ENCODE results near the gene SENP5.
A peak's percentile ranks its signal among the peaks of the same experiment; 100 is the strongest.

SENP5 gene

GRCh38 chr3:196948442-196949284, 80.9 kb downstream of the SENP5 start:
- TF ChIP-seq, protein P1, sequence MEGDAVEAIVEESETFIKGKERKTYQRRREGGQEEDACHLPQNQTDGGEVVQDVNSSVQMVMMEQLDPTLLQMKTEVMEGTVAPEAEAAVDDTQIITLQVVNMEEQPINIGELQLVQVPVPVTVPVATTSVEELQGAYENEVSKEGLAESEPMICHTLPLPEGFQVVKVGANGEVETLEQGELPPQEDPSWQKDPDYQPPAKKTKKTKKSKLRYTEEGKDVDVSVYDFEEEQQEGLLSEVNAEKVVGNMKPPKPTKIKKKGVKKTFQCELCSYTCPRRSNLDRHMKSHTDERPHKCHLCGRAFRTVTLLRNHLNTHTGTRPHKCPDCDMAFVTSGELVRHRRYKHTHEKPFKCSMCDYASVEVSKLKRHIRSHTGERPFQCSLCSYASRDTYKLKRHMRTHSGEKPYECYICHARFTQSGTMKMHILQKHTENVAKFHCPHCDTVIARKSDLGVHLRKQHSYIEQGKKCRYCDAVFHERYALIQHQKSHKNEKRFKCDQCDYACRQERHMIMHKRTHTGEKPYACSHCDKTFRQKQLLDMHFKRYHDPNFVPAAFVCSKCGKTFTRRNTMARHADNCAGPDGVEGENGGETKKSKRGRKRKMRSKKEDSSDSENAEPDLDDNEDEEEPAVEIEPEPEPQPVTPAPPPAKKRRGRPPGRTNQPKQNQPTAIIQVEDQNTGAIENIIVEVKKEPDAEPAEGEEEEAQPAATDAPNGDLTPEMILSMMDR (IDR thresholded peaks at IDR 0.05; ENCODE audit: low read depth, low read length) = peak; percentile 2
- no peak for DNase-seq (ENCODE audit: extremely low read depth, low read depth)

DNA sequence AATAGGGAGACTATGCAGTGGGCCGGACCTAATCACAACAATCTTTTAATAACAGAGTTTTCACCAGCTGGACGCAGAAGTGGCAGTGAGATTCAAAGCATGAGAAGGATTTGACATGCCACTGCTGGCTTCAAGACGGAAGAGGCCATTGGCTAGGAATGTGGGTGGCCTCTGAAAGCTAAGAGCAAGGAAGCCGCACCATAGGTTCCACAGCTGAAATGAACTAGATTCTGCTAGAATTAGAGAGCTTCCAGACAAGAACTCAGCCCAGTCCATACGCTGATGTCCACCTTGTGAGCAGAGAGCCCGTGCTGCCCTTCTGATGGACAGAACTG, 81.5 kb downstream of the SENP5 start:
- DNase-seq (ENCODE audit: extremely low read depth, low read depth) = no peak
- TF ChIP-seq, protein P1 (IDR thresholded peaks at IDR 0.05; ENCODE audit: low read depth, low read length) = no peak

DNA sequence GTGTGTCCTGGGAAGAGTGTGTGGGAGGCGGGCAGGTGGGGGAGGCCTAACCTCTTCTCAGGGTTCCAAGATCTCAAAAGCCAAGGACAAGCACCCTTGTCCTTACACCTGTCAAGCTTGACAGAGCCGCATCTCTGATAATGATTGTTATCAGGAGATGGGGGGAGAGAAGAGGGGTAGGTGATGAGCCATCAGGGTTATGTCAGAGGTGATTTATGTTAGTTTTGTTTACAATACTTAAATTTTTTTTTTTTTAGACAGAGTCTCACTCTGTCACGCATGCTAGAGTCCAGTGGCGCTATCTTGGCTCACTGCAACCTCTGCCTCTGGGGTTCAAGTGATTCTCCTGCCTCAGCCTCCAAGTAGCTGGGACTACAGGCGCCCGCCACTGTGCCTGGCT, 82.0 kb downstream of the SENP5 start:
- DNase-seq (ENCODE audit: extremely low read depth, low read depth) = no peak
- TF ChIP-seq, protein P1 (IDR thresholded peaks at IDR 0.05; ENCODE audit: low read depth, low read length) = no peak

DNA sequence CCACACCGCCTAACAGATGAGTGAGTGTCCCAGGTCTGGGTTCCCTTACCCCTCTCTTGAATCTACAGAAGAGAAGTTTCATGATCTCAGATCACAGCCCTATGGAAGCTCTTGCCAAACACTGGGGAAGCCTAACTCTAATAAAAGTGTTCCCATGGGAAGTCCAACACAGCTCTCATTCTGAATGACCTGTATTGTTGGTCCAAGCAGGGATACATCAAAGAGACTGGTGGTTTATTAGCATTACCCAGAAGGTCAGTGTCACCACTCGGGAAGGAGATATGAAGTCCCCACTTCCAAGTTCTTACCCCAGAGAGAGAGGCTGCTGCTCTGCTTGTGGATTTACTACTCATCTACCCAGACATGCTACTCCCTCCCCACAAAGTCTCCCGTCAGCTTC, 83.7 kb downstream of the SENP5 start:
- no peak for DNase-seq (ENCODE audit: extremely low read depth, low read depth)
- TF ChIP-seq, protein P1 (IDR thresholded peaks at IDR 0.05; ENCODE audit: low read depth, low read length) = no peak

- TF ChIP-seq, protein P1 (IDR thresholded peaks at IDR 0.05; ENCODE audit: low read depth, low read length) = no peak
- DNase-seq (ENCODE audit: extremely low read depth, low read depth) = no peak
Observed at GRCh38 chr3:196954832-196955231, 87.1 kb downstream of the SENP5 start.

- DNase-seq (ENCODE audit: extremely low read depth, low read depth) = no peak
- TF ChIP-seq, protein P1 (IDR thresholded peaks at IDR 0.05; ENCODE audit: low read depth, low read length) = no peak
Observed at GRCh38 chr3:196962108-196962929, 94.6 kb downstream of the SENP5 start.
